ENCODE data around the gene UCHL5. TPM values are rescaled to one million over a fixed set of nuclear protein-coding genes. Genes with fewer than 3 reads are reported as not detected.

UCHL5 gene
- total RNA-seq (2022; extraction: Qiagen RNA extraction): 37.1 to 43.7 TPM (median 42.5 TPM) in 5 replicates

GRCh38 chr1:193059282-193060114 is at the start of gene UCHL5, which contains the start of gene RO60:
Gene UCHL5 (minus strand): TSS chr1:193059360. CDS start chr1:193059260, 100 bp downstream.
Gene RO60 (plus strand): TSS chr1:193059612. CDS start chr1:193069055, 9,443 bp downstream.

GRCh38 chr1:193104907-193105820 is 46.0 kb upstream of the UCHL5 start, which contains the start of gene GLRX2:
Gene GLRX2 (minus strand): TSS chr1:193105414. CDS start chr1:193105382, 32 bp downstream.

Other genes with a start within 250 kb of the UCHL5 start
- 23.3 to 31.1 TPM (median 25.5 TPM) in 5 replicates for gene RO60, start 252 bp upstream of the UCHL5 start, total RNA-seq (2022; extraction: Qiagen RNA extraction)
- gene GLRX2, start 46.1 kb upstream of the UCHL5 start, total RNA-seq (2022; extraction: Qiagen RNA extraction): 39.7 to 50.8 TPM (median 46.9 TPM) in 5 replicates
- gene CDC73, start 62.7 kb upstream of the UCHL5 start, total RNA-seq (2022; extraction: Qiagen RNA extraction): 26.3 to 35.0 TPM (median 31.4 TPM) in 5 replicates
- not detected in 5 replicates for gene B3GALT2, start 127.3 kb upstream of the UCHL5 start, total RNA-seq (2022; extraction: Qiagen RNA extraction)